Cortex of kidney (tissue), 1 donor: ENCODE results near the gene AGK.

ENCODE experiments used
- DNase-seq: peaks from one replicate; lab custom pipeline; 2025; lab: John Stamatoyannopoulos, UW

Gene AGK

DNA sequence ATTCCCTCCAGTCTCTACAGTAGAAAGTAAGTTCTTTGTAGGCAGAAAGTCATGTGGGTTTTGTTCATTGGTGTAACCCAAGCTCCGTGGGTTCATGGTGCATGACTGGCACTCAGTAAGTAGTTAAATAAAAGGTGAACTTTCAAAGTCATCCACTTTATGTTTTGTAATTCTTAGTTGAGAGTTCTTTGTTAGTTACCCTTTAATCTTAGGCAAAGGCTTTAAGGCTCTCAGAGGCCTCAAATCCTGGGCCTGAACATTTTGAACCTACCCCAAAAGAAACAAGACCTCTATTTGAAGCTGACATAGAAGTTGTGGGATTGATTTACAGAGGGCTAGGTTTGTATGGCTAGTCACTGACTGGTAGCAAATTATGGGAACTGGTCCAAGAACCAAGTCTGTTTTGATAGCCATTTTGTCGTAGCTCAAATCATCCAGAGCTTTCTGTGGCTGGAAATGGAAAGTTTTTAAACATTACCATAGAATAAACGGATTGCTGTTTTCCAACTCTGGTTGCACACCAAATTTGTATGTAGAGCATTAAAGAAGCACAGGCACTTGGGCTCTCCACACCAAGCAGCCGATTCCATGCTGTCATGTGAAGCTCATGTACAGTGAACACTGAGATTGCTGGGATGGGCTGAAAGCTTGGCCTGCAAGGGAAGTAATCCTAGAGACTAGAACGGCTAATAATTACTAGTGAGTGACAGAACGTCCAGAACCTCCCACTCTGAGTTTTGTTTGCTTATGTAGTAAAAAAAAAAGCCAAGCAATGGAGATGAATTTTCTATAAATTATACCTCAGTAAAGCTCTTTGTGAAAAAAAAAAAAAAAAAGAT, 97.3 kb downstream of the AGK start:
- DNase-seq = no peak

DNA sequence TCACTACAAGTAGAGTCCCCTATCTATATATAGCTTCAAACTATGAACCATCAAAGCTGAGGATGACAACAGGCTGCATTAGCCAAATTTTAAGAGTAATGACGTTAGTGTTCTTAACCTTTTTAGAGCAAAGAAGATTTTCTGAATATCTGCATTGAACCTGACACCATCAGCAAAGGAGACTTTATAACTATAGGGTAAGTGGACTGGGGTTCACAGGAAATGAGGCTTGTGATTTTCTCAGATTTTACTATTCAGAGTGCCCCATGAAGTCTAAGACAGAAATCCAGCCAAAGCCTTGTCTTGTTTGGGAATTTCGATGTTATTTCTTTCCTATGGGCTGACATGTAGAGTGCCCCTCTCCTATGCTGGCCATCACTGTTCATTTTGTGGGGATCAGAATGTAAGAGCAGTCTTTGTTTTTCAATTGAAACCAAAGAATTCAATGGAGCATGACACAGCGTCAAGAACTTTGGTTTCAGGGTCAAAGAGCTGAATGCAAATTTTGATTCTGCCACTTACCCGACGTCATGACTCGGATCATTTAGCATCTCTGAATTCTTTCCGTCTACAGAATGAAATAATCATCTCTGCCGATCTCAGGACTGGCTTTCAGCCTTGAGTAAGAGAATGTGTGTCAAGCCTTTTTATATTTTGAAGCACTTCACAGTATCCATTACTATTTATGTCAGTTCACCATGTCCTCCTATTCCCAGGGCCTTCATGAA, 98.1 kb downstream of the AGK start:
- no peak for DNase-seq

DNA sequence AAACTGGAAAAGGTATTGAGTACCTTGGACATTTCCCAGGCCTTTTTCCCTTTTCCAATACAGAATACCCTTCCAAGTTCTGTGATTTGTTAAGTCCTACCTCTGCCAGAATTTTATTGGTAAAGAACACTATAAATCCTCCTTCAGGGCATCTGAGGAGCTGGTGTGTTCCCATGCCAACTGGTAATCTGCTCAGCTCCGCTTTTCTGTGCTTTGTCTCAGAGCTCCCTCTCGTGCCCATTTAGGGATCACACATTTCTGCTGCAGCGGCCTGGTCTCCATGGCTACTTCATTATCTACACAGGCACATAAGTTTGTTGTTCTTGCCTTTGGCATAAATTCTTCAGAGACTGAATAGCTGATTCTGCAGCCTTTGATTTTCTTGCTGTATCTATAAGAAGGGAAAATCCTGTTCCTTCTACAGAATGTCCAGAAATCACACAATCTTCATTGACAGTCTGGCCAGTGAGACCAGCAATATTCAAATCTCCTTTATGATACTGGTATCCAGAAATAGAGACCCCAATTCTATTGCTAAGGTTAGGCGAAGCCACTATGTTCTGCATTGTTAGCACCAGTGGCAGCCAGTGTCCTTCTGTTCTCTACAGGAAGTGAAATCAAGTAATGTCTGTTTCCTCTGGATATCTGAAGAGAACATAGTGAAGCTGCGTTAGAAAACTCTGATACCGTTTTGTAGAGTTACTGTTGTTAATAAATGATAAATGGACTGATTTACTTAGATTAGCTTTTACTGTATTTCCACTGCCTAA, 98.8 kb downstream of the AGK start:
- no peak for DNase-seq

DNA sequence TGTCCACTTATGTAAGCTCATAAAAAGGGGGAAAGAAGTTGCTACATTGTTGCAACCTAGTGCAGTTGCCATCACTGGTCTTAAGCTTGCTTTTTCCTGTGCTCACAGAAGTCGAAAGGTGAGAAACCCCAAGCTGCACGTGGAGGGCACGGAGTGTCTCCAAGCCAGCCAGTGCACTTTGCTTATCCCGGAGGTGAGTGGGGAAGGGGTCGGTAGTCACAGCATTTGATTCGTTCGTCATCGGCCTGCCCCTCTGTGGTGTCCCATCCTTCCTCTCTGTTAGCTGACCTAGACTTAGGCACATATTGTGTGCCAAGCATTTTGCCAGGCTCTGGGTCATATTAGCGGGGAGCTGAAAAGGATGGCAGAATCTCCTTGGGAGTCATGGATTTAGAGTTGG, 100.2 kb downstream of the AGK start:
- no peak for DNase-seq

DNA sequence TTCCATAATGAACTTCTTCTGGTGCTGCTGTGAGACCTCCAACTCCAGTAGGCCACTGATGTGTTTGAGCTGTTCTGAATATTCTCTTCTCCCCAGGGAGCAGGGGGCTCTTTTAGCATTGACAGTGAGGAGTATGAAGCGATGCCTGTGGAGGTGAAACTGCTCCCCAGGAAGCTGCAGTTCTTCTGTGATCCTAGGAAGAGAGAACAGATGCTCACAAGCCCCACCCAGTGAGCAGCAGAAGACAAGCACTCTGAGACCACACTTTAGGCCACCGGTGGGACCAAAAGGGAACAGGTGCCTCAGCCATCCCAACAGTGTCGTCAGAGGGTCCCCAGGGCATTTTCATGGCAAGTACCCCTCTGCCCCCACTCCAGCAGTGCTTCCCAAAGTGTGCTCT, 101.5 kb downstream of the AGK start:
- no peak for DNase-seq

DNA sequence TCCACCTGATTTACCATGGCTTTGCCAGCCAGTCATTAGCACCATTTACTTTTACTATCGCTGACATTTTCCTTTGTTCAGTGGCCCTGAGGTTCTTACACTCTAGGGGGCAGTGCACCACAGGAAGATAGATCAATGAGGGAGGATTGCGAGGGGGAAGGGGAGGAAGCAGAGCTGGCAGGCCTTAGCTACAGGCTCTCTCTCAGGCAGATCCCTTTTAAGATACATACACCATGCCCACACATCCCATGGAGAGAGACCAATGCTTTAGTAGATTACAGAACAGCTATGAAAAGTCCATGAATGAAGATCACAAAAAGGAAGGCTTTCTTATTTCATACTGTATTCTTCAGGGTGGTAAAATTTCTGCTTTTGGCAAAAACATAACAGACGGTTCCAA, 103.3 kb downstream of the AGK start:
- no peak for DNase-seq

DNA sequence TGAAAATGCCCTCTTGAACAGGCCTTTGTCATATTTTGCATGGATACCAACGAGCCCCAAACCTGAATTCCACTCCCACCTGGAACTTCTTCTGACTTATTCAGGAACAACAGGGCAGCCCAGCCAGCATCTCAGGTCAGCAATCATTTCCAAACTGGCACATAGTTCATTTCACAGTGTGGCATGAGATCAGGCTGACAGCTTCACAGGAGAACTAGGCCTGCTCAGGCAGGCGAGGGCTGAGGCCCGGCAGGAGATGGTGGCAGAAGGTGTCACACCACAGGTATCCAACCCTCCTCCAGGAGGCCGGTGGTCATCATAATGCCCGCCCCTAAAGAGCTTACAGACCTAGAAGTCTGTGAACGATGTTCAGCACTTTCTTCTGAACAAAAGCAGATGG, 108.3 kb downstream of the AGK start:
- no peak for DNase-seq

DNA sequence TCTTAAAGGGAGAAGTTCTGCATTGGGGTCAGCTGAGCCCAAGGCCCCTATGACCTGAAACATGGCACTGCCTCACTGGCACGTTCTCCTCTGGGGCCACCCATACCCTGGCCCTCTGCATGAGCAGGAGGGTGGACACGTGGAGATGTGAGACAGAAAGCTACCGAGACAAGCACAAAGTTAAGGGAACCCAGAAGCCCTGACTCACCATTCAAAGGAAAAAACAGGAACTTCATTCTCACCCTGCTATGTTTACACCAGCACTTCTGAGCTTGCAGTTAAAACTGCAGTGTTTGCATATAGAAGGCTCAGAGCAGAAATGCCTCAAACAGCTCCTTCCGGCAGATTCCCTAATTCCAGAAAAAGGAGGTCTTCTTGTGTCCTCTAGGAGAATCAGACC, 109.0 kb downstream of the AGK start:
- DNase-seq = no peak

DNA sequence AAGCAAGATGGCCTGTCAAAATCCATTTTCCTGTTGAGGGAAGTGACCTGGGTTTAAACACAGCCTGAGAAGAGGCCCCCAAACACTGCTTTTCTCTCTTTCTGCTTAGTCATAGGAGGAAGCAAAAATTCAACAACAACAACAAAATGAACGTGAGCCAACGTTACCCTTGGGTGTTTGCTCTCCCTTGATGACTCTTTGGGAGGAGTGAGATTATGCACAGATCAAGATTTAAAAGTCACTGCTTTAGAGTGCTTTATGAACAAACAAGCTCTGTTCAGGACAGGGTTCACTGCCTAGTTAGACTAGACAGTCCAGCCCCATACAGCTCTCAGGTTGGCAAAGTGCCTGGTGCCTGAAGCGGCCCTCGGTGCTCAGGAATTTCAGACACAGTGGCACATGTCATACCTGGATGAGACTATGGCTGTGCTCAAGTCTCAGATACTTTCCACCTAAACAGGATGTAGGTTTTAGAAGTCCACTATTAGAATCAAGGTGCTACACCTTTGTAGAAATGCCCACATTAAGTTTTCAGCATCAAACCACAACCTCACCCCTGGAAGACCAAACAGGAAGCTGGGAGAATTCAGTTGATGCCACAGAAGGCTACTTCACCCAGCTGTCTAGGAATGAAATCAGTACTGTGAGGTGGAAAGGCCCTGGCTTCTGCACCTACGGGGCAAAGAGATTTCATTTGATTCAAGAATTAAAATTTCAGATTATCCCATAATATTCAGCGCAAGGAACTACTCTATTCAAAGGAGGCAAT, 112.1 kb downstream of the AGK start:
- no peak for DNase-seq

DNA sequence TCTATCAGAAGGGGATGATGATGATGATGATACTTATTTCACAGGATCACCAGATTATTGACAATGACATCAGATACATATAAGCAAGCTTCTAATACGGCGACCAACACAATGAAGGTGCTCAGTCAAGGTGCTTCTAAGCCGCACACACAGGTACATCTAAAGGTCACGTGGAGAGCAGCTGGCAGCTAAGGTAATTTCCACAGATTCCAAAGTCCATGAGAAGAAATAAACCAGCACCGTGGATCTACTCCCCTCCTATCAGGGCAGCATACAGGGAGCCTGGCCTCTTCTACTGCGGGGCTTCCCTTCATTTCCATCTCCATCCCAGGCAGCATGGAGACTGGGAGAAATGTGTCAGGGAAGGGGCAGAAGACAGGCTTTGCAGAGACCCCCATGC, 113.2 kb downstream of the AGK start:
- no peak for DNase-seq

DNA sequence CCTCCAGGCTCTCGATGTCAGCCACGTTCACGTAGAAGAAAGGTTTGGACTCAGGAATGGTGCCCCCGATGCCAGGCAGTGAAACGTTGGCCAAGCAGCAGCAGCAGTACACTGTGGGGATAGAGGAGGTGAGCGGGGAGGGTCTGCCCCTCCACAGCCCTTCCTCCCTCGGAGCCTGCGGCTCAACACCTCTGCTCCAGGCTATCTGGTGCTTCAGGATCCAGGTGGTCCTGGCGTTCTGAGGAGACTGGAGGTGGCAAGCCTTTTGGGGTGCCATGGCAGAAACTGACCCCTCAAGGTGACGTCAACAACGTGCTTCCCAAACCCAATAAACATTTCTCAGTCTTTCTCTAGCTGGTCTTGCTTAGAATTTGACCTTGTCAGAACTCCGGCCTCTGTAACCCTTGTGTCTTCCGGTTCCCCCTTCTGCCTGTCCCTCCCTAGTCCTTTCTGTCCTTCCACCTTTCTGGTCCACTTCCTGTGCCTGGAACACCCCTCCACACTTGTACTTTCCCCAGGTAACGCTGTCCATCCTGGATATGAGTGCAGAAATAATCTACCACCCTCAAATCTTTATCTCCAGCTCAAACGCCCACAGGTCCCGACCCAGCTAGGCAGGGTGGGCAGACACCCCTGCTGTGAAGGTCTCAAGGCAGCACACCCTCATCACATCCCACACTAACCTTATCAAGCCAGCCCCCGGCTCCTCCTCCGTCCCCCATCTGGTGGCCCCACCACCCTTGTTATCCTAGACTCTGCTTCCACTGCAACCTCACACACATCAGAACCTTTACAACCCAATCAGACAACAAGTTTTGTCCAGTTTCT, 114.2 kb downstream of the AGK start:
- DNase-seq = no peak

DNA sequence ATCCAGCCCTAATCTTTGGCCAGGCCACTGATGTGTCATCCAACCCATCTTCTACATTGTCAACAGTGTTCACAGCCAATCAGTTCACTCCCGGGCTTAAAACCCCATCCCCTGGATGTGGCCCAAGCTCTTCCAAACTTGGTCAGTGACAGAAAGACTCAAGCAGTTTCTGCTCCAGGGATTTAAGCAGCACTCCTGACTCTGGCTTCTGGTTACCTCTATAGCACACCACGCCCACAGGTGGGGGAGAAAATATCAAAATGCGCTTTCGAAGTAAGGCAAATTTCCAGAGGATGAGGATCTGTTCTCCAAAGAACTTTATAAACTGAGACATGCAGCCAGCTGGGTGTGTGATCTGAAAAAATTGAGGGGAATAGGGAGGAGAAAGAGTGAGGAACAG, 114.9 kb downstream of the AGK start:
- DNase-seq = no peak

DNA sequence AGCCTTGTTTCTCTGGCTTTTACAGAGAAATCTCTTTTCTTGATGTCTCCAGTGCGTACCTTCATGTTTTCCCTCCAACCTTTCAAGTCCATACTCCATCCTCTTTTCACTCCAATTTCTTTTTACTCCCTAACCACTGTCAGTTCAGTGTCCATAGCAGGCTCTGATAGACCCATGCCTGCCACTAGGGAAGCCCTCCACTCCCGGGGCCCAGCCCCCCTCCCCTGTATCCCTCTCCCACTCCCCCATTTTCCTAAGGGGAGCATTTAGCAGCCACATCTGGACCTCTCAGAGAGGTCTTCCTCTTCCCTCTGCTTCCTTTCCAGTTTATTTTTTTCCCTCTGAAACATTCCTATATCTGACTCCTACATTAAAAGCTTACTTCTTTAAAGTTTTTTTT, 117.6 kb downstream of the AGK start:
- no peak for DNase-seq

DNA sequence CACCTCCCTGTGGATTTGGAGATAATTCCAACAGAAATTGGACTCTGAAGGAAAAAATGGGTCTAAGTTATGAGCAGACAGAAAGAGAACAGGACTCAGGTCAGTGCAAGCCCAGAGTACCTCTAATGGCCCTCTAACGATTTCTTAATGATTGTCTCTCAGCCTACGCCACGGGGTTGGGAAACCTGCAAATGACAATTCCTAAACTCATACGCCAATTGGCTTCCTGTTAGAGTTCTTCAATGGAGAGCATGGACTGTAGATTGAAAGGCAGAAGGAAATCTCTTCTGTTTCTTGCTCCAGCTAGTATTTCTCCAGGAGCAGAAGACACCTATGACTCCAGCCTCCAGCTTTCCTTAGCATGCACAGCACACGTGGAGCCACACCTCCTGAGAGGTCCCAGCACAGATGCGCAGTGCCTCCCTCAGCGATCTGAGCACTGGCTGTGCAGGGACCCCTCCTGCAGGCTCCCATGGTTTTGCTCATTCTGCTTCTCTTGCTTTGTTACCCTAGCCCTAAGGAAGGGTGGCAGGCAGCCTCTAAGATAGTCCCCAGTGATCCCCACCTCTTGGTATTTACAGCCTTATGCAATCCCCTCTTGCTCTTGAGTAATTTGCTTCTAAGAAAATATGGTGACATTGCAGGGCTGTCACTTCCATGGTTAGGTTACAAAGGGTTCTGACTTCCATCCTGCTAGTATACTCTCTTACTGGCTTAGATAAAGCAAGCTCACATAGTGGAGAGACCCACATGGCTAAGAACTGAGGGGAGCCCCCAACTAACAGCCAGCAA, 120.7 kb downstream of the AGK start:
- DNase-seq = no peak

DNA sequence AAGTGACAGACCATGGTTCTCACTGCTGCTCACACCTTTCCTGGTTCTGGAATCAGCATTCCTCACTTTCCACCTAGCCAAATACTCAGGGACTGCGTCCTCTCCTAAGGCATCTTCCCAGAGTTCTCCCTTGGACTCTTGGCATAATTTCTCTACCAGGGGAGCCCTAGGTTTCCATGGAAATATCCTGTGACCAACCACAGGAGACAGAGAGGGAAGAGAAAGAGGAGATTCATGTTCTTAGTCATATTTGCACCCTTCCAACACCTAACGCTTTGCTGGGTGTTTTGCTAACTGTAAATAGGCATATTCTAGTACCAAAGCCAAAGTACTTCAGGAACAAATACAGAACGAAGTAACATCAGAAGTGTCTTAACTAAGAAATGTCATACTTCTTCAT, 122.1 kb downstream of the AGK start:
- no peak for DNase-seq

DNA sequence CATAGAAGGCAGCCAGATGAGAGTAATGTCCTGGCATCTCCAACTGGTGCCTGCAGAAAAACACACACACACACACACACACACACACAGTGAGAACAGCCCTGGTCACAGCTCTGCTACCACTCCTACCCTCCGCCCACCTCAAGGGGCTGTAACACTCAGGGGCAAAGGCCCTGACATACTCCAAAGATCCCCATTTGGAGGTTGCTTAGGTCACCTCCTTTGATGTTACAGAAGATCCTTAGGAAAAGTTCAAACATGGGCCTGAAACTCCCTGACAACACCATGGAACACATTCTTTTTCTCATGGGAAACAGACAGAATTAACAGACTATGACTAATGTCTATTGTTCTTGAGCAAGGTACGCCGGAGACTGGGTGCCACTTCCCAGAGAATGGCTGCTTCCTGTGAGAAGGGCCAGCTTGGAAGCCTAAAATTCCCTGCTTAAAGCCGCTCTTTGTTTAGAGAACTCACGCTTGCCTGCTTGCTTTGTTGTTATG, 123.0 kb downstream of the AGK start:
- DNase-seq = no peak

DNA sequence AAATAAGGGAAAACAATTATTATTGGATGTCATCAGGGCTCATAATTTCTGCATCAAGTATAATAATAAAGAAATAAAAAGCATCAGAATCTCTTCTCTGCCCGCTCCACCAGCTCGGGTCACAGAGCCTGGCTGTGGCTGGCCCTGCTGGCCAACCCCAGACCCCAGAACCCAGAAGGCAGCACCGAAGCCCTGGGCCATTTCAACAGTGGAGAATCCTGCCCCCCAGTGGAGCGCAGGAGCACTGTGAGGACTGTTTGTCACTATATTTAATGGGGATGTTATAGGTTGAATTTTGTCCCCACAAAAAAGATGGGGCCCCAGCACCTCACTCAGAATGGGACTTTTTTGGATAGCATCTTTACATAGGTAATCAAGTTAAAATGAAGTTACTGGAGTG, 123.5 kb downstream of the AGK start:
- no peak for DNase-seq

DNA sequence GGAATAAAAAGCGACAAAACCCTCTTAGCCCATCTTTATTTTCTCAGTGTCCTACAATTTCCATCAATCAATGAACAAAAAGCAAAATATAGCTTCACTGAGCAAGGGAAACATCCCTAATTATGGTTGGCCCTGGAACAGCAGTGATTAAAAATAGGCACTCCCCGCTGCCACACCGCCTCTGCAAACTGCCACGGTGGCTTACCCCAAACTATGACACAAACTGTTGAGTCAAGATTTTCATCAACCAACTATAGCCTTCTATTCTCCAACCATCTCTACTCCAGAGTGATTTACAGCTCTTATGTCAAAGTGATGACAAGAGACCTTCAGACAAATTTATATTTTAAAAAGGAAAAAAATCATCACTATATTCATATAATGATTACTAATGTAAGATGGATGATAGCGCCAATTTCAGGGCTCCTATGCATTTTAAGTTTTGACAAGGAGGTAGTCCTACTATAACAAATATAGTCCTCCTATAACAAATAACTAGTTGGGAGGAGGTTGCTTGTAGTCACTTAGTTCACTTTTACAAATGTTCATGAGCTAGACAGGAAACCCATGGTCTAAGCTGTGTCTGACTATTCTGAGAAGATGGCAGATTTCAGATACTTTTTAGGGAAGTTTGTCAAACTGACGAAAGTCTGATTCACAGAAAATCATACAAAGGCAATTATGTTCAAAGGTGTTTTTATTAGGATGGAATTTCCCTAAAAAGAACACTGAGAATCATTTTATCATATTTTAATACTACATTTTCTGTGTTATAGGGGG, 124.4 kb downstream of the AGK start:
- no peak for DNase-seq

DNA sequence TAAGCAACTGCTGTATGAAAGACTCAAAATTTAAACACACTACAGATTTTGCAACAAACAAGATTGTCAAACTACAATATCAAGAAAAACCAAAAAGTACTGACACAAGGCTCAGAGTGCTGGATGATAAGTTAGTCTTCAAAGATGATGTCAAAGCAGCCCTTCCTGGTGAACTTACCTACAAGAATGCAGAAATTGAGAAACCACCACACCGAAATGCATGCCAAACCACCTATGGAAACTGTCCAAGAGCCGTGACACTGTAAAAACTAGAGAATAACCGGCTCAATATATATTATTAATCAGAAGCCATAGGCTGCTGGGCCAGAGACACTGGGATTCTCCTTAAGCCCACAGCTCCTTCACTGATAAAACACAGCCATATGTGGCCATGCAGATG, 125.4 kb downstream of the AGK start:
- DNase-seq = no peak
